ENCODE measurements around the gene AIG1. TPM values are rescaled to one million over a fixed set of nuclear protein-coding genes. Genes with fewer than 3 reads are reported as not detected.

The AIG1 gene
- total RNA-seq, 2 experiments from 2014 or later: 7.4 to 8.4 TPM

- Mint-ChIP-seq H3K27ac (no peak overlapping the region), H3K9me3 (no peaks in the 10 kb centered on the region), H3K4me3 (no peak overlapping the region), H3K4me1 (ENCODE audit: low read depth) (no peaks in the 10 kb centered on the region), H3K36me3 (ENCODE audit: low read depth) (no peaks in the 10 kb centered on the region), H3K27me3 (no peaks in the 10 kb centered on the region)
- CTCF ChIA-PET: no interaction called here
- Histone ChIP-seq H3K4me3 (ENCODE audit: low read length) (no peak overlapping the region), H3K4me1 (ENCODE audit: insufficient read depth, low read length) (no peaks in the 10 kb centered on the region), H3K27me3 (ENCODE audit: control insufficient read depth in 1 of 2, insufficient read depth in 2 of 2, low read length in 2 of 2) (no peaks in the 10 kb centered on the region), H3K27ac (ENCODE audit: low read depth in 1 of 2, low read length in 2 of 2) (no peak overlapping the region), H3K9me3 (ENCODE audit: control insufficient read depth in 1 of 2, insufficient read depth in 1 of 2, low read length in 2 of 2) (no peaks in the 10 kb centered on the region), H3K36me3 (ENCODE audit: insufficient read depth, low read length) (no peaks in the 10 kb centered on the region)
- intact Hi-C loops (cut with DNase I, micrococcal nuclease): no loop called here
- no peak for DNase-seq
- POLR2A ChIA-PET: no interaction called here
- no peak for ATAC-seq (ENCODE audit: poor library complexity)
- no peak for TF ChIP-seq CTCF (IDR thresholded peaks at IDR 0.05)
Observed at GRCh38 chr6:143361536-143362191, 301.0 kb downstream of the AIG1 start.

DNA sequence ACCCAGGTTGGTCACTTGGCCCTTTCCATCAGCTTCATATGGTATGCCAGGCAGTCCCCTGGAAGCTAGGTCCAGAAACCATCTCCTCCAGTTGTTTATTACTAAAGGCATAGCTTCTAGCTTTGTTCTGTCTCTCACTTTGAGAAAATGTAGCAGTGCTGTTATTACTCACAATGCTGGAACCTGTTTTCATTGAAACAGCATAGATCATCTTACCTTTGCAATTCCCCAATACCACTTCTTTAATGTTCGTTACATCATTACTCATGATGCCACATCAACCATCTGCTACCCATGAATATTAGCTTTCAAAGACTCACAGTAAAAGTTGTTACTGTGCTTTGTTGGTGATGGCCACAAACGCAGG is 301.5 kb downstream of the AIG1 start:
- no peaks in the 10 kb centered on the region for H3K9me3 Mint-ChIP-seq
- Histone ChIP-seq H3K4me1 (ENCODE audit: insufficient read depth, low read length) (no peaks in the 10 kb centered on the region), H3K36me3 (ENCODE audit: insufficient read depth, low read length) (no peaks in the 10 kb centered on the region), H3K9me3 (ENCODE audit: control insufficient read depth in 1 of 2, insufficient read depth in 1 of 2, low read length in 2 of 2) (no peaks in the 10 kb centered on the region), H3K27ac (ENCODE audit: low read depth in 1 of 2, low read length in 2 of 2) (no peak overlapping the region), H3K27me3 (ENCODE audit: control insufficient read depth in 1 of 2, insufficient read depth in 2 of 2, low read length in 2 of 2) (no peaks in the 10 kb centered on the region), H3K4me3 (ENCODE audit: low read length) (no peak overlapping the region)
- TF ChIP-seq CTCF (IDR thresholded peaks at IDR 0.05): no peak
- no peak overlapping the region for H3K27ac Mint-ChIP-seq
- CTCF ChIA-PET: no interaction called here
- intact Hi-C loops (cut with DNase I, micrococcal nuclease): no loop called here
- no peaks in the 10 kb centered on the region for H3K4me1 Mint-ChIP-seq (ENCODE audit: low read depth)
- H3K27me3 Mint-ChIP-seq: no peaks in the 10 kb centered on the region
- H3K4me3 Mint-ChIP-seq: no peak overlapping the region
- DNase-seq: no peak
- ATAC-seq (ENCODE audit: poor library complexity): no peak
- H3K36me3 Mint-ChIP-seq (ENCODE audit: low read depth): no peaks in the 10 kb centered on the region
- POLR2A ChIA-PET: no interaction called here

GRCh38 chr6:143363299-143363698 is 302.6 kb downstream of the AIG1 start:
- intact Hi-C loops (cut with DNase I, micrococcal nuclease): no loop called here
- no peak for ATAC-seq (ENCODE audit: poor library complexity)
- TF ChIP-seq CTCF (IDR thresholded peaks at IDR 0.05): no peak
- Histone ChIP-seq H3K4me3 (ENCODE audit: low read length) (no peak overlapping the region), H3K36me3 (ENCODE audit: insufficient read depth, low read length) (no peaks in the 10 kb centered on the region), H3K4me1 (ENCODE audit: insufficient read depth, low read length) (no peaks in the 10 kb centered on the region), H3K9me3 (ENCODE audit: control insufficient read depth in 1 of 2, insufficient read depth in 1 of 2, low read length in 2 of 2) (no peaks in the 10 kb centered on the region), H3K27ac (ENCODE audit: low read depth in 1 of 2, low read length in 2 of 2) (no peak overlapping the region), H3K27me3 (ENCODE audit: control insufficient read depth in 1 of 2, insufficient read depth in 2 of 2, low read length in 2 of 2) (no peaks in the 10 kb centered on the region)
- H3K27me3 Mint-ChIP-seq: no peaks in the 10 kb centered on the region
- no peak for DNase-seq
- no peak overlapping the region for H3K27ac Mint-ChIP-seq
- H3K36me3 Mint-ChIP-seq (ENCODE audit: low read depth): no peaks in the 10 kb centered on the region
- H3K4me1 Mint-ChIP-seq (ENCODE audit: low read depth): no peaks in the 10 kb centered on the region
- no peaks in the 10 kb centered on the region for H3K9me3 Mint-ChIP-seq
- CTCF ChIA-PET: no interaction called here
- POLR2A ChIA-PET: no interaction called here
- H3K4me3 Mint-ChIP-seq: no peak overlapping the region
